HG03460 (cell line): ENCODE data around the gene RPTOR.
"Not testable (repeated sequence)": the region's sequence is repeated elsewhere in the genome, so short reads cannot be mapped to it uniquely, and the experiment has no call there.

Source experiments
- ATAC-seq: cut with Tn5 transposase; IDR thresholded peaks from one replicate; pipeline ENCODE4 v1.9.1; 2021; ENCODE audit not compliant: unreplicated experiment

RPTOR gene

DNA sequence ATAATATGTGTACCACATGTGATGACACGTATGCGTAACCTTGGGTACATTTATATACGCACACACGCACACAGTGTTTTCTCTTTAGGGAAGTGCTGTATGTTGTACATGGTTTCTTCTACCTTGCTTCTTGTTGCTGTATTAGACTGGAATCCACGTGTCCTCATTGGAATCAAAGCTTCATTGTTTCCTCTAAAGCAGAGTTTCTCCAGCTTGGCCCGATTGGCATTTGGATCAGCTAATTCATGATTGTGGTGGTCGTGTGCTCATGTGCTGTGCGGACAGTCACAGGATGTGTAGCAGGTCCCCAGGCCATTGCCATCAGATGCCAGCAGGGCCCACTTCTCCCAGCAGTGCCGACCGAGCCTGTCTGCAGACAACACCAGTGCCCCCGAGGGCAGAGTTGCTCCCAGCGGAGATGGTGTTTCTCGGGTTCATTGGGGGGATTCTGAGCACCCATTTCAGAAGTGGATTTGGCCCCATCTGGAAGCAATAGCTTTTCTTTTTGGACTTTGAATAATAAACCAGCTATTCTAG, 148.4 kb downstream of the RPTOR start:
- ATAC-seq, result no peak

DNA sequence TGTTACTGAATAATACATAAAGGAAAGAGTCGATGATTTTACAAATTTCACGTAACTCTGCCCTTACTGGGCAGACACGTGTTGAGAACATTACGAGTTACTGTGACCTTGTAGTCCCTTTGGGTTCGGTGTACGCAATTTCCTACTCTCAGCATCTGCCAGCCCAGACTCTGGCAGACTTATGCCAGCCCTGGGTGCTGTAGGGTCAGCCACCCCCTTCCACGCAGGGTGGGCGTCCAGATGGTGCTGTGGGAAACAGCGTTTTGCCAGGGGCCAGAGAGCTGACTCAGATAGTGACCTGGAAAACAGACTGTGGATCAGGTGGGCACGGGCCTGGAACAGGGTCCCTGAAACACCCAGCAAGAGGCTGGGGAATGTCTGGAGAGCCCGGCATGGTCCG, 148.9 kb downstream of the RPTOR start:
- ATAC-seq, result no peak

DNA sequence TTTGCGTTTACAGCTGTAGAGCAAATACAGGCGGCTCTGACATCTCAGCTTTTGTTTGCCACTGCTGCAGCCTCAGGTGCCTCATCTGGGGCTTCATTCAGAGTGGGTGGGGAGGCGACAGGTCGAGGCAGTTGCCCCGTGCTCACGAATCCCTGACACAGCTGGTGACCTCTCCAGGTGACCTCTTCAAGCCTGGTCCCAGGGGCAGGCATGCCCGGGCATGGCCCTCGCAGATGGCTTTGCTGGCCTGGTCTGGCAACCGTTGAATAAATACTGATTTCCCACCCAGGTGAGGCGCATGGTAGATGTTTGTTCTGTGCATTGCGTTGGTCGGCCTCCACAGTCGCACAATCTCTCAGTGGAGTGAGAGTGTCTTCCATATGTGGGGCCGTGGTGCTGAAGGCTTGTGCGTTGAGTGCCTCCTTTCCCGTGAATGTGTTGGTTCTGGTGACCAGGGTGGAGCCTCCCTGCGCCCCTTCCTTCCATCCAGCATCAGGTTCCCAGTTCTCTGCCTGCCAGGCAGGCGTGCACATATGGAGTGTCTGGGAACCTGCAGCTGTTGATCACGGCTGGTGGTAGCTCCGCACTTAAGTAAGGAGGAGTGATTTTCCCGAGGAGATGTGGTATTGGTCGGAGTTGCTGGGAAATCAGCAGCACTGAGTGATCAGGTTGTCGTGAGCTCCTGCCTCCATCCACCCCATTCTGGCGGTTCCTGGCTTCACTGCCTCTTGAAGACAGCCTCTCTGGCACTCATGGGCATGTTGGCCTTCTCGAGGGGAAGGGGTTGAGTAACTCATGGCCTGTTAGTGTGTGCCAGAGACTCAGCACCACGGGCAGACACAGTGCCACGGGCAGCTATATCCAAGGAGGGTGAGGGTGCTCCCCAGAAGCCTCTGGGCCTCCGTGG, 149.7 kb downstream of the RPTOR start:
- ATAC-seq, result no peak

DNA sequence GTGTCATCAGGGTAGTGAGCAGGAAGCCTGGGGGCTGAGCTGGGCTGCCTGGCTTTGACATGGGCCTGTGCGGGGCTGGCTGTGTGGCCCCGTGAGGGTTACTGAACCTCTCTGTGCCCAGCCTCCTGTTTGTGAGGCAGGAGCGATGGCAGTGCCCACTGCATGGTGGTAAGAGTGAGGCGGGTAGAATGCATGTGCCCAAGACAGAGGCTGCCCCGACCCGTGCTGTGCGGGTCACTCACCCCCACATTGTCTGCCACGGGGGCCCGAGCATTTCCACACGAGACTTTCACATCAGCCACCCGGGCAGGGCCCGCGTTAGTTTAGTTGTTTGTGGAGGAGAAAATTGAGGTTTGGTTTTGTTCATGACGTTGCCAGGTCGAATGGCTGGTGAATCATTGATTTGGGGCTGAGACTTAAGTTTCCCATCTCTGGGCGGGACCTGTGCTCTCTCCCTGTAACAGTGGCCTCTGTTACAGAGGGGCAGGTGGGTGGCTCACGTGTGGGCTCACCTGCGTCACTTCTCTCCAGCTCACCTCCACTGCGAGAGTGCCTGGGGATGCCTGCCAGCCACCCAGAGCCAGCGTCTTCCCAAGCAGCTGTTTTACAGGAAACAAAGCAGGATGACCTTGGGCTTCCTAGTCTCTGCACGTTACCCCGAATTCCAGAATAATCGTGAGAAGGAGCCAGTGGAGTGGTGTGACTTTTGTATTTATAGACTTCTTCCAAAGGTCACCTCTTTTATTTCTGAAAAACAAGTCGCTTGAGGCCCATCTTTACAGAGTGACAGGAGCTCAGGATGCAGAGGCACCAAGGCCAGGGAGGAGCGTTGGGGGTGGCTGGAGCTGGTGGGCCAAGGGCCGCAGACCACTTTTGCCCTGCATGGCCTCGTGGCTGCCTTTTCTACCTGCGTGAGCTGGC, 150.6 kb downstream of the RPTOR start:
- no peak for ATAC-seq

DNA sequence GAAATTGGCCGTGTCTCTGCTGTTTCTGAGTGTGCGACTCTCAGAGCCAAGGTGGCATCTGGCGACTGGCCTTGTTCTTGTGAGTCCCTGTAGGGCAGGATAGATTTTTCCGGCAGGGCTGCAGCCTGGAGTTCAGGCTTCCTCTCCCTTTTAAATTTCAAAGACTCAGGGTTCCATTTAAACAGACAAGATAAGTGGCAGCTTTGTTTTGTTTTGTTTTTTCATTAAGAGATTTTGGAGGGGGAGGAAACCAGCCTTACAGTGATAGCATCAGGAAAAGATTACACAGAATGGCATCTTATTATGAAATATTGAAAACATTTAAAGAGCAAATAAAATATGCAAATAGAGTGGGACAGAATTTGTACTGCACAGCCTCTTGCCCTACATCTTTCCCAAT, 151.3 kb downstream of the RPTOR start:
- ATAC-seq, result no peak

DNA sequence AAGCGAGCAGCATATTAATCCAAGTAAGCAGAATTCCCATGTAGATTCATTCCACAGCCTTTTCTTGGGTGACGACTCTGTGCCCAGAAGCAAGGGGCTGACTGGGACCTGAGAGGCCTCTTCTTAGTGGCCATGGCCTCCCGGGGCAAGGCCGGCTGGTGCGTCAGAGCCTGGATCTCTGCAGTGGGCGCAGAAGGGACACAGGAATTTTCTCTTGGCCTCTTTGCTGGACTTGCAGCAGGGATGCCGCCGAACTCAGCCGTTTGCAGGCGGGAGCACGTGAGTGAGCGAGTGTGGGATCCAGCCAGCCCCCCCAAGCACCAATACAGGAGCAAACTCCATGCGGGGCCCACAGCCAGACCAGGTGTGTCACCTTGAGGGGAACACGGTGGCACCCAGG, 151.8 kb downstream of the RPTOR start:
- ATAC-seq, result no peak

DNA sequence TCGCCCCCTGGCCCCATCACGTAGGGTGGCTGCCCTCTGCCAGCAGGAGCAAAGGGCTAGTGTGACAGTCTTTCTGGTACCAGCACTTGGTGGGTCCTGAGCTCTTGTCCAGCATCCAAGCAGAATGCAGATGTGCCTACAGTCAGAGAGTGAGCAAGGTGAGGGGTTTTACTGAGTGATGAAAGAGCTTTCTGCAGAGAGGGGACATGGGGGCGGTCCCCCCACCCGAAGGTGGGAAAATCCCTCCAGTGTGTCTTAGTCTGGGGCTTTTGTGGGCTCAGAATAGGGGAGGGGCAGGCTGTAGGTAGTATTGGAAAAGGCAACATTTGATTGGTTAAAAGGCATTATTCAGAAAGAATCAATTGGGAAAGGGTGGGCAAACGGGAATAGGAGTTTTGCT, 152.3 kb downstream of the RPTOR start:
- ATAC-seq, result no peak

DNA sequence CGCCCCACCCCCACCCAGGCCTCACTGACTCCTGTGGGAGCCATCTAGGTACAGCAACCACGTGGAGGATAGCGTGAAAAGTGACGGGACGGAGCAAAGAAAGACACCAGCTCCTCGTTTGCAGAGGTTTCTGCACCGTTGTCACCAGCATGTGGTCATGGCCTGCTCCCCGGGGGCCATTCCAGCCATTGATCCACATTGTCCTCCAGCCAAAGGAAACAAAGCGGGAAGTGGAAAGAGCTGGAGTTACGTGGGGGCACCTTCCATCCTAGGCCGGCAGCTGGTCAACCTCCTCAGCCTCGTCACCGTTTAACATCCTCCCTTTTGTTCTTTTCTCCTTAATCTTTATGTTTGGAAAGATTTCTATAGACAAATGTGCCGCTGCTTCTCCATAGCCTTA, 153.7 kb downstream of the RPTOR start:
- ATAC-seq, result no peak

DNA sequence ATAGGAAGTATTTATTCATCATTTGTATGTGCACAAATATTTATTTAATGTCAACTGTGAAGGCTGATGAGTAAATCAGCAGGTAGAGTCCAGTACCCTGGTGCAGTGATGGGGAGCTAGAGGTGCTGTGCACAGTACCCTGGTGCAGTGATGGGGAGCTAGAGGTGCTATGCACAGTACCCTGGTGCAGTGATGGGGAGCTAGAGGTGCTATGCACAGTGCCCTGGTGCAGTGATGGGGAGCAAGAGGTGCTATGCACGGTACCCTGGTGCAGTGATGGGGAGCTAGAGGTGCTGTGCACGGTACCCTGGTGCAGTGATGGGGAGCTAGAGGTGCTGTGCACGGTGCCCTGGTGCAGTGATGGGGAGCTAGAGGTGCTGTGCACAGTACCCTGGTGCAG, 154.6 kb downstream of the RPTOR start:
- ATAC-seq, result not testable (repeated sequence)

DNA sequence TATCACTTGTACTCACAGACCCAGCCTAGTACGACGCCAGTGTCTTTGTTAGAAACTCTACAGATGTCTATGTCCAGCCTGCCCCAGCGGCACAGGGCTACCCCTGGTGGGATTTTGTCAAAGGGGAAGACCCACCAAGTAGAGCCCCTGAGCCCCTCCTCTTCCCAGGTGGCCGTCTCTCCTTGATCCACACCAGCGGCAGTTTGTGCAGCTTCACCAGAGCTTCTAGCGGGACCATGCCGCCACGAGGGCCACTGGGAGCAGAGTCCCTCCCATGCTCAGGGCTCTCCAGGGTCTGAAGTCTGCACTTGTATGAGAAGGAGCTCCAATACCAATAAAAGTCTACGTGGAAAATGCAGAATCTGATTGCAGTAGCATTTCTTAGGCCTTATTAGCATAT, 157.1 kb downstream of the RPTOR start:
- no peak for ATAC-seq

DNA sequence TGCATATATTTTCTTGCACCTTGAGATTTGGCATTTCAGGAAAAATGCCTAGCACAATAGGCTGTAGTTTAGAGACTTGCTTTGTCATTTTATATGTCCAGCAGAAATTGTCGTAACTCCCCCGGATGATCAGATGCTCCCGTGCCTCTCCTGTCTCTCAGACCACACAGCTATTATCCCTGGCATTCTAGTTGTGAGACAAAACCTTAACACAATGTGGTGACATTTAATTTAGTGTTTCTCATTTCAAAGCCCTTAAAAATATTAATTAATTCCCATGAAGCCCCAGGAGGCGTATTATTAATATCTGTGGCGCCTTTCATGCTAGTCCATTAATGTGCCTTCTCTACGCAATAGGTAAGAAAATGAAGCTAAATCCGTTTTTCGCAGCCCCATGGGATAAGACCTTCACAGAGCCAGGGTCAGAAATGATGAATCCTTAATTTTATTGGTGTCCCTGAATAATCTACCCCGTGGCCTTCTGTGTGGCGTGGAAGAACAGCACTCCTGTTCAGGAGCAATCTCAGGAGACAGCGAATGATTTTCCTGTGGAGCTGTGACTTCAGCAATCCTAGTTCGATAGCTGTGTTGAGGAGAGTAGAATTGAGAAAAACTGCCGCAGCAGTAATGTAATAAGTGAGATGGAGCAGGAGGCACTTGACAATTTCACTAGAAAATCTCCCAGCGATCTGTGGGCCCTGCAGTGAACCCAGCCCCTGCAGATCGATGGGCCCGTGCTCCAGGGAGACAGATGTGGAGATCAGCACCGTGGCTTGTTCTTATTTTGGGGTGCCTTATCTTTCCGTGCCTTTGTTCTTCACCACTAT, 157.9 kb downstream of the RPTOR start:
- ATAC-seq, result no peak

DNA sequence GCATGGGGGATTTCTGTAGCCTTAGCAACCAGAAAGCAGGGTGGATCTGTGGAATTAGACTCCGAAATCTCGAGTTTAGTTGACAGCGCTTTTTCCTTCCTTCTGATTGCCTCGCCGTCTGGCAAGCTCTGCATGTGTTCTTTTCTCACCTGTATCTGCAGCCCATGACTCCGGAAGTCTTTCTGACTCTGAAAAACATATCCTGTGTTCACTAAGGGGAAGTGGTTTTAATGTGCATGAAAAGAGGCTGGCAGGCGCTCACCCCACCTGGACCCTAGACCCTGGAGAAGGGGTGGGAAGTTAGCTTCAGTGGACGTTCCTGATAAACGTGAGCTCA, 158.5 kb downstream of the RPTOR start:
- ATAC-seq, result no peak

DNA sequence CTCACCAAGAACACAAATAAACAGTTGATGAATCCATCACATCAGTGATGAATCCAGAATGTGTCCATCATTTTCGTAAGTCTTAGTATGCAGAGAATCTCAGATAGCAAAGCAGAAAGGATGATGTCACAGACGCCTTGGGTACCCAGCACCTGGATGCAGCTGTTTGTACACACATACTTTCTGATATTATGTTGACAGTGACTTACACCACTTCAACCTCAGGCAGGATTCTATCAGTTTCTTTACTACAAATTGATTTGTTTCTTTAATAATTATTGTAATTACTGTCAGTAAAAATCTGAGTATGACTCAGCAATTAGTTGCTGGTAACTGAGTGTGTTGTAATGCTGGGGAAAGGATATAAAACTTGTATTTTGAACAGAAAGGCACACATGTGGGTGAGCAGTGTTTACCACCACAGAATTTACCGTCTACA, 159.8 kb downstream of the RPTOR start:
- no peak for ATAC-seq

DNA sequence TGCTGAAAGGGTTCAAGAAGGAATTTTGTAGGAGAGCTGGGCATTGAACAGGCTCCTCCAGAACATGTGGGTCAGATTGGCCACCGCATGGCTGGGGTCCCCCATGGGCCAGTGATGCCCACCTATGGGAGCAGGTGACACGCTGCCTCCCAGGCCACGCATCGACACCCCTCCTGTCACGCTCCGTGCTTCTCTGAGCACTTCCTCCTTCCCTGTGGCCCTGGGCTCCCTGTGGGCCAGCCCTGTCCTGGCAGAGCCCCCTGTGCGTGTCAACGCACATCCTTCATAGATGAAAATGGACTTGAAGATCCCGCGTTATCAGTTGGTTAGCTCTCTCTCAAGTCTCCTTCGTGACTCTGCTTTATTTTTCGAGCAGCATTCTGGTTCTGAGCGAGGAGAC, 160.3 kb downstream of the RPTOR start:
- ATAC-seq, result no peak

DNA sequence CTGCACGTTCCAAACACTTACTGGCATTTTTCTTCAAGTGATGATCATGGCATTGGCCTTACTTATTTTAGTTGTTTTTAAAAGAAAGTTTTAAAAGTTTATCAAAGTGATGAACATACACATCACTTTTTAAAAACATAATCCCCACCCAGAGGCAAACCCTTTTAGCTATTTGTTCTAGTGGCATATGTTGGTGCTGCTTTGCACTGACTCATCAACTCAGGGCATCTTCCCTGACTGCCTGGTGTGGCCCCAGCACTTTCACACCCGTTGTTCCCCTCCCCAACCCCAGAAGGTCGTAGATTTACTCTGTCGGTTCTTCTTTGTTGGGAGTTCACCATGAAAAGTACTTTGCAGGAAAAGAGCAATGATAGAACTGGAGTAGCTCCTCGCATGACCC, 161.3 kb downstream of the RPTOR start:
- ATAC-seq, result no peak

DNA sequence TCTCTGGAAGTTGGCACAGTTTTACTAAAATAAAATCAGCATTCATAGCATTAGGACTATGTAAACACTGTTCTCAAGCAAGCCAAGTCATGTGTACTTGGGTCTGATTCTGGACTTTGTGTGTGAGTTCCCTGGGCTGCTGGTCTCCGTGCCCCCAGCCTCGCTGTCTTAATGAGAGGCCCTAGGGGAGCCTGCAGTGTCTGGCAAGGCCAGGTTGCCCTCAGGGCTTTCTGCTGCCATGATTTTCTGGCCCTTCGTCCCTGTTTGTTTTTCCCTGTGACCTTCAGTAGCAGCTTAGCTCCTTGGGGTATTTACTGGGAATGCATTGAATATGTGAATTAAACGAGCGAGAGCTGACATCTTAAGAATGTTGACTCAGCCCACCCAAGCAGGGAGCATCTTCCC, 161.8 kb downstream of the RPTOR start:
- no peak for ATAC-seq

DNA sequence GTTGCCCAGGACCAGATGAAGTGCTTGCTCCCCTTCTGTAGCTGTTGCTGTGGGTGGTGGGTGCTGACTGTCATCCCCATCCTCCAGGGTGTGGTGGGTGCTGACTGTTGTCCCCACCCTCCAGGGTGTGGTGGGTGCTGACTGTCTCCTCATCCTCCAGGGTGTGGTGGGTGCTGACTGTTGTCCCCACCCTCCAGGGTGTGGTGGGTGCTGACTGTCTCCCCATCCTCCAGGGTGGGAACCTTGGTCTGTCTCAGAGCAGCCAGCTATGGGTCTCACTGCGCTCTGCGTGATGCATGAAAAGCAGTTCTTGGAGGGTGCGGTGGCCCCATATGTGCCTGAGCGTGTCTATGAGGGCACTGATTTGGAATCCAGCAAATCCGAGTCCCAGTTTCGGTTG, 163.8 kb downstream of the RPTOR start:
- no peak for ATAC-seq

DNA sequence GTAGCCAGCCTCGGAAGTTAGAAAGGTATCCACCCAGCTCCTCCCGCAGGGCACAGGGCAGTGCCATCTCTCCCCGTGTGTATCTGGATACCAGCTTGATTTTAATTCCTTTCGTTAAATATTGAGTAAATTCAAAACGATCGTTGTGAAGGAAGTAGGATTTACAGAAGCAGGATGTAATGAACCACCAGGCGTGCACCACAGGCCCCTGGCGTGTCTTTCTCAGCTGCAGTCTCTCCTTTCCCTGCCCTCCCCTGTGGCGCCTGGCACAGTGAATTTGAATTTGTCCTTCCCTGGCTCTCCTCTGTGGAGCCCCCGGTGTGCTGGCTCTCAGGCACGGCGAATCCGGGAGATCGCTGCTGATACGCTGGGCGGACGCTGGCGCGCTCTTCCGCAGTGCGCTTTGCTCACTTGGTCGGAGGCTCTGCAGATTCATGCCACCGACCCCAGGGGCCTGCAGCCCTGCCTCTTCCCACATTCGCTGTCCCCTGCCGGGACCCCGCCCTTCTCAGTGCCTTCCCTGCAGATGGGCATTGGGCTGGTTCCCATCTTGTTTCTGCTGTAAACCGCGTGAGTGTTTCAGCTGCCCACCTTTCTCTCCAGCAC, 164.6 kb downstream of the RPTOR start:
- no peak for ATAC-seq

DNA sequence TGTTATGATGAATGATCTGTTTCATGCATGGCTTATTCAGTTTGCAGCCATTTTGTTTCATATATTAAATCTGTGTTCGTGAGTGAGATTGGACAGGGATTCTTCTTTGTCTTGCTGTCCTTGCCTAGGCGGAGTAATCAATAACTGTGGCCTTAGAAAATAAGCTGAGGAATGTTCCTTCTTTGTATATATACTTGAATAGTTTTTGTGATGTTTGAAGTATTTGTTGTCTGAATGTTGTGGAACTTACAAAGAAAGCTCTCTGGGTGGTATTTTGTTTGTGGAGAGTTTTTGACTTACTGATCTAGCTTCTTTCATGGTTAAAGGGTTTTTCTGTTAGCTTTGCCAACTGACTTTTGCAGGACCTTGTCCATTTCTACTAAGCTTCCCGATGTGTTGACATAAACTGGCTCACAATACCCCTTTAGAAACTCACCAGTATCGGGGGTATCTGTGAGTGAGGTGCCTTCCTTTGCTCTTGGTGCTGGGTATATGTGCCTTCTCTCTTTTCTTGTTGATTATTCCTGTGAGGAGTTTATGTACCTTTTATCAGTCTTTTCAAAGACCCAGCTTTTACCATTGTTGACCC, 166.2 kb downstream of the RPTOR start:
- no peak for ATAC-seq

DNA sequence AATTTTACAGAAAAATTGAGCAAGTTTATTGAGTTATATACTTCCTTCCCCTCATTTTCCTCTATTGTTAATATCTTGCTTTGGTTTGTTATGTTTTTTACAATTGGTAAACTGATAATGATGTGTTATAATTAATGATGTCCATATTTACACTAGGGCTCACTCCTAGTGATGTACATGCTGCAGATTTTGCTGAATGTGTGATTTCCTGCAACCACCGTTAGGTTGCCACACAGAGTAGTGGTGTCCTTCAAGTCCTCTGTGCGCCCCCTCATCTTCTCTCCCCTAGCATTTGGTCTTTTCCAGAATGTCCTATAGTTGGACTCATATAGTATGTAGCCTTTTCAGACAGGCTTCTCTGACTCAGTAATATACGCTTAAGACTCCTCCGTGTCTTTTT, 167.5 kb downstream of the RPTOR start:
- no peak for ATAC-seq
